Fibroblast of villous mesenchyme (primary cell): Measurements from ENCODE around the gene PRIMA1. TPM values are rescaled to one million over a fixed set of nuclear protein-coding genes. Genes with fewer than 3 reads are reported as not detected.

ENCODE experiments used
- DNase-seq: peaks from one replicate; pipeline ENCODE4 v3.0.0-alpha.2; 2010; ENCODE audit warnings: low read depth
- H3K4me3 ChIP-seq: 2 replicates; pipeline ENCODE4 v1.5.1; 2011; ENCODE audit warnings: low read depth, mild to moderate bottlenecking, low read length
- CTCF ChIP-seq: IDR thresholded peaks from 2 replicates; pipeline ENCODE4 v1.5.1; 2012; ENCODE audit warnings: low read depth, mild to moderate bottlenecking, low read length; ENCODE audit not compliant: insufficient read depth
- total RNA-seq: library from RNA; depleted of rRNA; stranded (reverse); fragments of >200 nt; gene quantifications from 2 replicates; pipeline ENCODE4 v1.2.3, GENCODE V29; 2012

Gene PRIMA1
- total RNA-seq, 1 donor, result not detected

- no peak for TF ChIP-seq CTCF
- no peak overlapping the region for H3K4me3 ChIP-seq
- DNase-seq, result no peak
Observed at GRCh38 chr14:93757206-93757605, 31.1 kb downstream of the PRIMA1 start.

GRCh38 chr14:93753647-93754046 lies 34.6 kb downstream of the PRIMA1 start:
- no peak for DNase-seq
- no peak for TF ChIP-seq CTCF

GRCh38 chr14:93752980-93753561 lies 35.2 kb downstream of the PRIMA1 start:
- no peak overlapping the region for H3K4me3 ChIP-seq
- no peak for DNase-seq
- no peak for TF ChIP-seq CTCF

More at GRCh38 chr14:93753647-93754046, 34.6 kb downstream of the PRIMA1 start:
- no peak overlapping the region for H3K4me3 ChIP-seq

- no peak for DNase-seq
- TF ChIP-seq CTCF, result no peak
- H3K4me3 ChIP-seq, result no peak overlapping the region
Observed at GRCh38 chr14:93751946-93752655, 36.2 kb downstream of the PRIMA1 start.

GRCh38 chr14:93749076-93749420 lies 39.2 kb downstream of the PRIMA1 start:
- no peak overlapping the region for H3K4me3 ChIP-seq
- no peak for TF ChIP-seq CTCF
- no peak for DNase-seq

- DNase-seq, result no peak
- TF ChIP-seq CTCF, result no peak
- H3K4me3 ChIP-seq, result no peak overlapping the region
Observed at GRCh38 chr14:93748208-93749075, 39.8 kb downstream of the PRIMA1 start.
